Progenitor cell of endocrine pancreas (in vitro differentiated cells): ENCODE results near the gene ADGRL3. TPM values are rescaled to one million over a fixed set of nuclear protein-coding genes. Genes with fewer than 3 reads are reported as not detected.

Experiments
- DNase-seq: peaks from one replicate; pipeline ENCODE4 v3.0.0; 2021; ENCODE audit warnings: low spot score; ENCODE audit not compliant: unreplicated experiment
- H3K27ac Mint-ChIP-seq: 2 replicates; pipeline ENCODE4 v1.8.0; 2021; ENCODE audit warnings: mild to moderate bottlenecking, moderate library complexity, mixed read lengths
- H3K27me3 Mint-ChIP-seq: 2 replicates; pipeline ENCODE4 v1.8.0; 2021; ENCODE audit warnings: mixed read lengths
- H3K36me3 Mint-ChIP-seq: 2 replicates; pipeline ENCODE4 v1.8.0; 2022; ENCODE audit warnings: mixed read lengths; ENCODE audit not compliant: insufficient read depth
- H3K4me1 Mint-ChIP-seq: 2 replicates; pipeline ENCODE4 v1.8.0; 2021; ENCODE audit warnings: low read depth, mixed read lengths
- H3K4me3 Mint-ChIP-seq: 2 replicates; pipeline ENCODE4 v1.8.0; 2021; ENCODE audit warnings: low read depth, mild to moderate bottlenecking, moderate library complexity, mixed read lengths
- H3K9me3 Mint-ChIP-seq: 2 replicates; pipeline ENCODE4 v1.8.0; 2021; ENCODE audit warnings: low read depth, mixed read lengths
- CTCF ChIP-seq: fragments of 200-600 bp; sonication (generic); IDR thresholded peaks from one replicate; pipeline ENCODE4 v1.5.0; 2021; ENCODE audit warnings: antibody characterized with exemption, mild to moderate bottlenecking; ENCODE audit not compliant: unreplicated experiment
- total RNA-seq: library from RNA; stranded (reverse); gene quantifications from 2 replicates; pipeline ENCODE4 v1.2.1, GENCODE V29; 2021

ADGRL3 gene
- total RNA-seq, 1 donor from 2014 or later, result 5.6 TPM

GRCh38 chr4:62119195-62119594 is 919.1 kb downstream of the ADGRL3 start:
- peaks cover under 1% of the 10 kb centered on the region for H3K9me3 Mint-ChIP-seq
- no peaks in the 10 kb centered on the region for H3K27me3 Mint-ChIP-seq
- no peak overlapping the region for H3K27ac Mint-ChIP-seq
- no peak for DNase-seq
- H3K4me1 Mint-ChIP-seq, result no peaks in the 10 kb centered on the region
- H3K36me3 Mint-ChIP-seq, result no peaks in the 10 kb centered on the region
- no peak for TF ChIP-seq CTCF
- no peak overlapping the region for H3K4me3 Mint-ChIP-seq

DNA sequence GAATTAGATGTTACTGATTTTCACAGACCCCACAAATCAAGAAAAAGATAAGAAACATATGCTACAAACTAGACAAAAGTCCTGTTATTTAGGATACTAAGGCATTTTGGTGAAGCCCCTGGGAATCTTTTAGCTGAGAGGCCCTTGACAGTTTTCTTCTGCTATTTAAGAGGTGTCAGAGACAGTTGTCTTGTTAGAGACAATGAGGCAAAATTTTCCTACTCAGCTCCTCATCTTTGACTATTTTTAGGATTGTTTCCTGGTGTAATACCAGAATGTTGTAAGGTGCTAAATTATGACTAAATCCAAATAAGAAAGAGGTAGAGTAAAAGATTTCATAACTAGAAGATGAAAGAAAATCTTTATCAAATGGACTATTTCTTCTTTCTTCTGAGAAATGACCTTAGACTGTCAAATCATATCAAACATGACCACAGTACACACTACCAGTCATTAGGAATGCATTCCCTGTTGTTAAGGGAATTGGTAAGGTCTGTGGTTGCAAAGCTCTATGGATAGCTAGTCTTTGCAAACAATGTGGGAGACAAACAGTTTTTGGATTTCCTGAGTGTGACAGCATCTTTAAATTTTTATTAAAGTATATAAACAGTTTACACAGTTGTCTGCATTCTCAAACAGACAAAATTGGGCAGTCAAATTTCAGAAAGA is 926.1 kb downstream of the ADGRL3 start:
- no peaks in the 10 kb centered on the region for H3K27me3 Mint-ChIP-seq
- H3K4me3 Mint-ChIP-seq, result no peak overlapping the region
- H3K4me1 Mint-ChIP-seq, result peaks cover 7% of the 10 kb centered on the region
- H3K36me3 Mint-ChIP-seq, result no peaks in the 10 kb centered on the region
- DNase-seq, result no peak
- H3K9me3 Mint-ChIP-seq, result peaks cover 3% of the 10 kb centered on the region
- TF ChIP-seq CTCF, result no peak
- no peak overlapping the region for H3K27ac Mint-ChIP-seq
